ENCODE results near the gene CAMTA1.

CAMTA1 gene

DNA sequence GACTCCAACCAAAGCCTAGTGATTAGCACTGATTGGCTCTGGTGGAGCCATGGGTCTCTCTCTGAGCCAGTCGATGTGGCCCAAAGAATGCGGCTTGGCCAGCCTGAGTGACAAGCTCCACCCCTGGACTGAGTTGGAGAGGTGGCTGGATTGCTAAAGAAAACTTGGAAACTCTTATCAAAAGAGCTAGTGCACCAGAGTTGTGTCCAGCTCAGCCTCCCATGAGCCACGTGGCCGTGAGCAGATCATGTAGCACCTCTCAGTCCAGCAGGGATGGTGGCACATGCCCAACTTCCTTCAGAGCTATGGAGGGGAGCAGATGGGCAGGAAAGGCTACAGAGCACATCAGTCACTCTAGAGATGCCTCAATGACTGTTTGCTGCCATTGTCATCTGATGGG is 843.0 kb downstream of the CAMTA1 start:
- Histone ChIP-seq H3K4me3 (ENCODE audit: insufficient read depth, low read length, poor library complexity, severe bottlenecking) (no peak overlapping the region), H3K79me2 (ENCODE audit: insufficient read depth, low read length) (no peaks in the 10 kb centered on the region), H3K4me2 (ENCODE audit: low read depth, low read length, poor library complexity, severe bottlenecking) (no peak overlapping the region), H3K27me3 (ENCODE audit: low read length) (no peaks in the 10 kb centered on the region), H3K9me3 (ENCODE audit: insufficient read depth, low read length) (no peaks in the 10 kb centered on the region), H3K36me3 (ENCODE audit: low read length) (no peaks in the 10 kb centered on the region), H3F3A (ENCODE audit: insufficient read depth) (no peaks in the 10 kb centered on the region), H3K9me2 (replicated peaks; ENCODE audit: insufficient read depth, low read length) (no peaks in the 10 kb centered on the region), H2AFZ (ENCODE audit: low read depth, low read length, severe bottlenecking) (no peak overlapping the region), H4K20me1 (ENCODE audit: low read depth, low read length) (no peaks in the 10 kb centered on the region), H3K9ac (ENCODE audit: low read length) (no peak overlapping the region), H3K27ac (ENCODE audit: low read depth, low read length) (no peak overlapping the region)
- TF ChIP-seq EZH2phosphoT487 (conservative IDR thresholded peaks at IDR 0.05; ENCODE audit: low read length), result no peak
- TF ChIP-seq, protein P1, sequence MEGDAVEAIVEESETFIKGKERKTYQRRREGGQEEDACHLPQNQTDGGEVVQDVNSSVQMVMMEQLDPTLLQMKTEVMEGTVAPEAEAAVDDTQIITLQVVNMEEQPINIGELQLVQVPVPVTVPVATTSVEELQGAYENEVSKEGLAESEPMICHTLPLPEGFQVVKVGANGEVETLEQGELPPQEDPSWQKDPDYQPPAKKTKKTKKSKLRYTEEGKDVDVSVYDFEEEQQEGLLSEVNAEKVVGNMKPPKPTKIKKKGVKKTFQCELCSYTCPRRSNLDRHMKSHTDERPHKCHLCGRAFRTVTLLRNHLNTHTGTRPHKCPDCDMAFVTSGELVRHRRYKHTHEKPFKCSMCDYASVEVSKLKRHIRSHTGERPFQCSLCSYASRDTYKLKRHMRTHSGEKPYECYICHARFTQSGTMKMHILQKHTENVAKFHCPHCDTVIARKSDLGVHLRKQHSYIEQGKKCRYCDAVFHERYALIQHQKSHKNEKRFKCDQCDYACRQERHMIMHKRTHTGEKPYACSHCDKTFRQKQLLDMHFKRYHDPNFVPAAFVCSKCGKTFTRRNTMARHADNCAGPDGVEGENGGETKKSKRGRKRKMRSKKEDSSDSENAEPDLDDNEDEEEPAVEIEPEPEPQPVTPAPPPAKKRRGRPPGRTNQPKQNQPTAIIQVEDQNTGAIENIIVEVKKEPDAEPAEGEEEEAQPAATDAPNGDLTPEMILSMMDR (IDR thresholded peaks at IDR 0.05; ENCODE audit: insufficient read depth, low read length, poor library complexity, severe bottlenecking), result no peak

DNA sequence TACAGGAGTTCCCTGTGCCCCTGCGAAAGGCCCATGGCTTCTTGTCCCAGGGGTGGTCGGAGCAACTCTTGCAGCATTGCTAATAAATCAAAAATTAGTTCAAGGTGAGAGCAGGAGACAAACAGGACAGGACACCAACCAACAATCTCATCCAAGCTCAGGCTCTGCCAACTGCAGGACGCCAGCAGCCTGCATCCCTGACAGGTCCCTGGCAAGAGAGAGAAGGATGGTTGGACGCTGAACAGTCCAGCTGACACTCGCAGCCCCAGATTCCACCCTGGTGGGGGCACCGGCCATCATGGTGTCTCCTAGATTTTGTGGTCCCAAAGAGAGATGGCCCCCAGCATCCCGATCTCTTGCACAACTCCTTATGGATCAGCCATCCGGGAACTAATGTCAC is 843.8 kb downstream of the CAMTA1 start:
- H3K4me2 ChIP-seq (ENCODE audit: low read depth, low read length, poor library complexity, severe bottlenecking), result no peak overlapping the region
- no peak overlapping the region for H2AFZ ChIP-seq (ENCODE audit: low read depth, low read length, severe bottlenecking)
- no peak overlapping the region for H3K9ac ChIP-seq (ENCODE audit: low read length)
- H3K27me3 ChIP-seq (ENCODE audit: low read length), result no peaks in the 10 kb centered on the region
- no peaks in the 10 kb centered on the region for H3K79me2 ChIP-seq (ENCODE audit: insufficient read depth, low read length)
- H4K20me1 ChIP-seq (ENCODE audit: low read depth, low read length), result no peaks in the 10 kb centered on the region
- H3K27ac ChIP-seq (ENCODE audit: low read depth, low read length), result no peak overlapping the region
- no peak overlapping the region for H3K4me3 ChIP-seq (ENCODE audit: insufficient read depth, low read length, poor library complexity, severe bottlenecking)
- no peaks in the 10 kb centered on the region for H3K36me3 ChIP-seq (ENCODE audit: low read length)
- H3F3A ChIP-seq (ENCODE audit: insufficient read depth), result no peaks in the 10 kb centered on the region
- TF ChIP-seq, protein P1 (IDR thresholded peaks at IDR 0.05; ENCODE audit: insufficient read depth, low read length, poor library complexity, severe bottlenecking), result no peak
- no peak for TF ChIP-seq EZH2phosphoT487 (conservative IDR thresholded peaks at IDR 0.05; ENCODE audit: low read length)
- no peaks in the 10 kb centered on the region for H3K9me3 ChIP-seq (ENCODE audit: insufficient read depth, low read length)
- no peaks in the 10 kb centered on the region for H3K9me2 ChIP-seq (replicated peaks; ENCODE audit: insufficient read depth, low read length)

DNA sequence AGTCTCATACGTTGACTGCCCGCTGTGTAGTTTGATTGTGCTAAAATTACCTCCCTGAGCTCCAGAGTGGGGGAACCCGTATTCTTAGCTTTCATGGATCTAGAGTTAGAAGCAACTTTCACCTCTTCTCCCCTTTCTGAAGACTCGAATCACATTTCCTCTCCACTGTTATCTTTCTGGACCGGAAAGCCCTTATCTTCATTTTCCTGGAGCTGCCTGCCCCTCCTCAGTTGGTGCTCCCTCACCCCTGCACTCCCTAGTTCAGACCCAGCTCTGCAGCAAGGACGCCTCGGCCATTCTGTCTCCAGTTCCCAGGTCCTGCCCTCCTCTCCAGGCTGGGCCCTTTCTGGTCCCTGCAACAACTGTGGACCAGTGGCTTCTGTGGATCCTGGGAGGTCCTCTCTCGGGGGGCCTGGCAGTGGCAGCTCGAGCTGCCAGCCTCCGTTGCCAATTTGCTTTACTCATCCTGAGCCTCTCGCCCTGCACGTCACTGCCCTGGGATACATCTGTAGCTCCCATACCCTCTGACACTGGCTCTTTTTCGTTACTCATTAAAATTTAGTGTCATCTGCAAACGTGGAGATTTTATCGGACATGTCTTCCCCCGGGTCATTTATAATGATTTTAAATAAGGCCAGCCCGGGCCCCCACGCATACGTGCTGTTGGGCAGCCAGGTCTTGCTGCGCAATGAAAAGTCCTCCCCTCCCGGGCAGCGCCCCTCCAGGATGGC is 844.4 kb downstream of the CAMTA1 start:
- H3K27me3 ChIP-seq (ENCODE audit: low read length), result no peaks in the 10 kb centered on the region
- no peak overlapping the region for H3K4me2 ChIP-seq (ENCODE audit: low read depth, low read length, poor library complexity, severe bottlenecking)
- no peaks in the 10 kb centered on the region for H4K20me1 ChIP-seq (ENCODE audit: low read depth, low read length)
- no peak overlapping the region for H2AFZ ChIP-seq (ENCODE audit: low read depth, low read length, severe bottlenecking)
- H3K9me2 ChIP-seq (replicated peaks; ENCODE audit: insufficient read depth, low read length), result no peaks in the 10 kb centered on the region
- H3F3A ChIP-seq (ENCODE audit: insufficient read depth), result no peaks in the 10 kb centered on the region
- no peaks in the 10 kb centered on the region for H3K9me3 ChIP-seq (ENCODE audit: insufficient read depth, low read length)
- no peaks in the 10 kb centered on the region for H3K79me2 ChIP-seq (ENCODE audit: insufficient read depth, low read length)
- H3K27ac ChIP-seq (ENCODE audit: low read depth, low read length), result no peak overlapping the region
- H3K4me3 ChIP-seq (ENCODE audit: insufficient read depth, low read length, poor library complexity, severe bottlenecking), result no peak overlapping the region
- H3K36me3 ChIP-seq (ENCODE audit: low read length), result no peaks in the 10 kb centered on the region
- TF ChIP-seq, protein P1 (IDR thresholded peaks at IDR 0.05; ENCODE audit: insufficient read depth, low read length, poor library complexity, severe bottlenecking), result no peak
- no peak for TF ChIP-seq EZH2phosphoT487 (conservative IDR thresholded peaks at IDR 0.05; ENCODE audit: low read length)
- H3K9ac ChIP-seq (ENCODE audit: low read length), result no peak overlapping the region

Measured in SU-DHL-6 (cell line).